Activated CD4-positive, alpha-beta memory T cell treated with anti-CD3 and anti-CD28 coated beads, Interleukin-2, amount 10 ng/mL, durations not matched to agents 7 days and 5 days (primary cell): ENCODE measurements around the gene PLK3. TPM values are rescaled to one million over a fixed set of nuclear protein-coding genes. Genes with fewer than 3 reads are reported as not detected.
"Not testable (repeated sequence)": the region's sequence is repeated elsewhere in the genome, so short reads cannot be mapped to it uniquely, and the experiment has no call there.

Source experiments
- CTCF ChIA-PET: fragments of 350-600 bp; sonication (Branson Sonifier 250); formaldehyde crosslinking; loops from one replicate; lab custom pipeline; 2021; ENCODE audit warnings: antibody characterized with exemption, inconsistent platforms; lab: Charles Lee
- POLR2A ChIA-PET: fragments of 350-600 bp; sonication (Branson Sonifier 250); formaldehyde crosslinking; loops from one replicate; lab custom pipeline; 2021; ENCODE audit warnings: antibody characterized with exemption; lab: Charles Lee
- DNase-seq: peaks from one replicate; pipeline ENCODE4 v3.0.0-alpha.2; 2020
- H3K27ac Mint-ChIP-seq: one replicate; pipeline ENCODE4 v1.8.0; 2021; ENCODE audit warnings: mild to moderate bottlenecking, mixed read lengths
- H3K27me3 Mint-ChIP-seq: one replicate; pipeline ENCODE4 v1.8.0; 2021; ENCODE audit warnings: mixed read lengths
- H3K36me3 Mint-ChIP-seq: one replicate; pipeline ENCODE4 v1.8.0; 2021; ENCODE audit warnings: low read depth, mixed read lengths
- H3K4me1 Mint-ChIP-seq: one replicate; pipeline ENCODE4 v1.8.0; 2021; ENCODE audit warnings: mixed read lengths
- H3K4me3 Mint-ChIP-seq: one replicate; pipeline ENCODE4 v1.8.0; 2021; ENCODE audit warnings: mild to moderate bottlenecking, mixed read lengths
- H3K9me3 Mint-ChIP-seq: one replicate; pipeline ENCODE4 v1.8.0; 2021; ENCODE audit warnings: mixed read lengths
- total RNA-seq, 2 experiments: library from RNA; stranded (reverse); gene quantifications; one replicate each; pipeline ENCODE4 v1.2.3, GENCODE V29; 2021

PLK3 gene
- total RNA-seq, 2 experiments from 2014 or later = 62.8 to 63.5 TPM

GRCh38 chr1:44805311-44806024 is 5.3 kb downstream of the PLK3 start:
- Mint-ChIP-seq H3K4me3 (no peak overlapping the region), H3K27ac (peak overlapping the region; percentile 74), H3K36me3 (peaks cover 65% of the 10 kb centered on the region), H3K27me3 (no peaks in the 10 kb centered on the region), H3K9me3 (no peaks in the 10 kb centered on the region), H3K4me1 (peaks cover 82% of the 10 kb centered on the region)
- no peak for DNase-seq
- ChIA-PET CTCF (interaction anchor here (0.9 to 7.3 kb wide), 3 partner anchors 12 to 20 kb away, joined by 3 to 66 read pairs (median 3); no protein-coding TSS in a partner anchor), POLR2A (interaction anchor here (0.9 to 16.4 kb wide), 7 partner anchors 8 to 207 kb away, joined by 4 to 960 read pairs (median 23); partner anchors contain the start of genes RNU5D-1, RPS8 and UROD)

GRCh38 chr1:44806025-44806703 is 6.0 kb downstream of the PLK3 start:
- peaks cover 87% of the 10 kb centered on the region for H3K4me1 Mint-ChIP-seq
- no peaks in the 10 kb centered on the region for H3K27me3 Mint-ChIP-seq
- ChIA-PET CTCF (interaction anchor here (0.9 to 7.3 kb wide), 3 partner anchors 14 to 75 kb away, joined by 3 to 66 read pairs (median 3); partner anchors contain the start of gene RNU5D-1), POLR2A (interaction anchor here (0.9 to 16.4 kb wide), 11 partner anchors 8 to 534 kb away, joined by 3 to 960 read pairs (median 23); partner anchors contain the start of genes BEST4, MUTYH, RNU5D-1 and RPS8)
- no peak for DNase-seq
- peaks cover 65% of the 10 kb centered on the region for H3K36me3 Mint-ChIP-seq
- no peak overlapping the region for H3K4me3 Mint-ChIP-seq
- no peaks in the 10 kb centered on the region for H3K9me3 Mint-ChIP-seq
- peak overlapping the region; percentile 98 for H3K27ac Mint-ChIP-seq

GRCh38 chr1:44806704-44807363 is 6.7 kb downstream of the PLK3 start, which contains the start of gene DYNLT4:
TSS of gene DYNLT4 (minus strand) at chr1:44807351. CDS start at chr1:44806668, 683 bp downstream.
- no peaks in the 10 kb centered on the region for H3K9me3 Mint-ChIP-seq
- H3K36me3 Mint-ChIP-seq = peaks cover 63% of the 10 kb centered on the region
- peak within 1 kb of the TSS; percentile 98 for H3K27ac Mint-ChIP-seq
- peak within 1 kb of the TSS; percentile 73 for H3K4me3 Mint-ChIP-seq
- POLR2A ChIA-PET = interaction anchor here (0.9 to 16.4 kb wide), 13 partner anchors 10 to 693 kb away, joined by 3 to 960 read pairs (median 23); partner anchors contain the start of genes BEST4, CCDC163, EIF2B3 and HECTD3
- CTCF ChIA-PET = interaction anchor here (1.3 to 7.3 kb wide), 2 partner anchors 13 to 76 kb away, joined by 3 to 66 read pairs; partner anchors contain the start of gene RNU5D-1
- peaks cover 92% of the 10 kb centered on the region for H3K4me1 Mint-ChIP-seq
- no peaks in the 10 kb centered on the region for H3K27me3 Mint-ChIP-seq
- no peak for DNase-seq

- Mint-ChIP-seq H3K9me3 (no peaks in the 10 kb centered on the region), H3K27me3 (no peaks in the 10 kb centered on the region), H3K27ac (peak overlapping the region; percentile 98), H3K36me3 (peaks cover 60% of the 10 kb centered on the region), H3K4me1 (peaks cover 92% of the 10 kb centered on the region), H3K4me3 (peak overlapping the region; percentile 73)
- peak; percentile 93 for DNase-seq
- CTCF ChIA-PET = interaction anchor here (0.8 to 7.3 kb wide), 8 partner anchors 7 to 77 kb away, joined by 3 to 66 read pairs (median 16); partner anchors contain the start of genes PLK3 and RNU5D-1
- POLR2A ChIA-PET = interaction anchor here (0.8 to 16.4 kb wide), 21 partner anchors 6 to 692 kb away, joined by 3 to 960 read pairs (median 16); partner anchors contain the start of genes BEST4, CCDC163, EIF2B3 and HECTD3
These were observed 7.3 kb downstream of the PLK3 start for GRCh38 chr1:44807364-44808062.

- POLR2A ChIA-PET = interaction anchor here (0.8 to 16.4 kb wide), 29 partner anchors 6 to 878 kb away, joined by 3 to 960 read pairs (median 12); partner anchors contain the start of genes ARMH1, BEST4, EIF2B3 and GPBP1L1
- Mint-ChIP-seq H3K27ac (peak within 1 kb of the TSS; percentile 98), H3K36me3 (peaks cover 53% of the 10 kb centered on the region), H3K27me3 (no peaks in the 10 kb centered on the region), H3K4me3 (peak within 1 kb of the TSS; percentile 73), H3K4me1 (peaks cover 86% of the 10 kb centered on the region), H3K9me3 (no peaks in the 10 kb centered on the region)
- DNase-seq = peak; percentile 44
- CTCF ChIA-PET = interaction anchor here (0.8 to 7.3 kb wide), 13 partner anchors 8 to 495 kb away, joined by 3 to 66 read pairs (median 7); partner anchors contain the start of genes BEST4, PLK3, RNU5D-1 and RPS8
These were observed 8.1 kb downstream of the PLK3 start, which contains the start of gene BTBD19 for GRCh38 chr1:44808063-44808937. TSS of gene BTBD19 (plus strand) at chr1:44808523. CDS start at chr1:44808821, 298 bp downstream.

- Mint-ChIP-seq H3K4me1 (peaks cover 85% of the 10 kb centered on the region), H3K36me3 (peaks cover 46% of the 10 kb centered on the region), H3K4me3 (peak overlapping the region; percentile 73), H3K27me3 (no peaks in the 10 kb centered on the region), H3K27ac (peak overlapping the region; percentile 98), H3K9me3 (no peaks in the 10 kb centered on the region)
- POLR2A ChIA-PET = interaction anchor here (0.7 to 16.4 kb wide), 33 partner anchors 7 to 877 kb away, joined by 3 to 960 read pairs (median 9); partner anchors contain the start of genes ARMH1, BEST4, EIF2B3 and GPBP1L1
- CTCF ChIA-PET = interaction anchor here (0.8 to 7.3 kb wide), 14 partner anchors 9 to 759 kb away, joined by 3 to 66 read pairs (median 6); partner anchors contain the start of genes BEST4, HECTD3, PLK3 and RNU5D-1
- peak; percentile 94 for DNase-seq
These were observed 9.1 kb downstream of the PLK3 start for GRCh38 chr1:44808938-44809917.

- Mint-ChIP-seq H3K4me3 (peak overlapping the region; percentile 73), H3K27me3 (no peaks in the 10 kb centered on the region), H3K4me1 (peaks cover 83% of the 10 kb centered on the region), H3K9me3 (no peaks in the 10 kb centered on the region), H3K27ac (peak overlapping the region; percentile 98), H3K36me3 (peaks cover 44% of the 10 kb centered on the region)
- ChIA-PET POLR2A (interaction anchor here (0.7 to 16.4 kb wide), 26 partner anchors 8 to 876 kb away, joined by 3 to 960 read pairs (median 14); partner anchors contain the start of genes BEST4, EIF2B3, GPBP1L1 and HECTD3), CTCF (interaction anchor here (0.7 to 7.3 kb wide), 13 partner anchors 10 to 758 kb away, joined by 3 to 66 read pairs (median 7); partner anchors contain the start of genes BEST4, HECTD3, PLK3 and RNU5D-1)
- DNase-seq = no peak
These were observed 10.1 kb downstream of the PLK3 start for GRCh38 chr1:44810101-44810761.

- POLR2A ChIA-PET = interaction anchor here (1.0 to 16.4 kb wide), 9 partner anchors 9 to 179 kb away, joined by 3 to 960 read pairs (median 87); partner anchors contain the start of genes PLK3, RNU5D-1 and RPS8
- H3K36me3 Mint-ChIP-seq = peaks cover 43% of the 10 kb centered on the region
- peaks cover 79% of the 10 kb centered on the region for H3K4me1 Mint-ChIP-seq
- not testable (repeated sequence) for DNase-seq, H3K27me3 Mint-ChIP-seq, H3K9me3 Mint-ChIP-seq, H3K4me3 Mint-ChIP-seq
- CTCF ChIA-PET = interaction anchor here (0.7 to 7.3 kb wide), 3 partner anchors 9 to 16 kb away, joined by 3 to 66 read pairs (median 61); partner anchors contain the start of gene PLK3
- peak overlapping the region; percentile 98 for H3K27ac Mint-ChIP-seq
These were observed 10.6 kb downstream of the PLK3 start for GRCh38 chr1:44810762-44811105.

- Mint-ChIP-seq H3K9me3 (no peaks in the 10 kb centered on the region), H3K27me3 (no peaks in the 10 kb centered on the region), H3K27ac (peak overlapping the region; percentile 98), H3K36me3 (peaks cover 41% of the 10 kb centered on the region), H3K4me1 (peaks cover 77% of the 10 kb centered on the region), H3K4me3 (peak overlapping the region; percentile 21)
- POLR2A ChIA-PET = interaction anchor here (1.0 to 16.4 kb wide), 6 partner anchors 9 to 90 kb away, joined by 3 to 960 read pairs (median 93); partner anchors contain the start of genes PLK3 and RPS8
- no peak for DNase-seq
- CTCF ChIA-PET = interaction anchor here (0.7 to 7.3 kb wide), 3 partner anchors 9 to 15 kb away, joined by 3 to 66 read pairs (median 61); partner anchors contain the start of gene PLK3
These were observed 11.1 kb downstream of the PLK3 start for GRCh38 chr1:44811234-44811633.
